ENCODE data around the gene TMEM80.
"Not testable (repeated sequence)": the region's sequence is repeated elsewhere in the genome, so short reads cannot be mapped to it uniquely, and the experiment has no call there.

Gene TMEM80

DNA sequence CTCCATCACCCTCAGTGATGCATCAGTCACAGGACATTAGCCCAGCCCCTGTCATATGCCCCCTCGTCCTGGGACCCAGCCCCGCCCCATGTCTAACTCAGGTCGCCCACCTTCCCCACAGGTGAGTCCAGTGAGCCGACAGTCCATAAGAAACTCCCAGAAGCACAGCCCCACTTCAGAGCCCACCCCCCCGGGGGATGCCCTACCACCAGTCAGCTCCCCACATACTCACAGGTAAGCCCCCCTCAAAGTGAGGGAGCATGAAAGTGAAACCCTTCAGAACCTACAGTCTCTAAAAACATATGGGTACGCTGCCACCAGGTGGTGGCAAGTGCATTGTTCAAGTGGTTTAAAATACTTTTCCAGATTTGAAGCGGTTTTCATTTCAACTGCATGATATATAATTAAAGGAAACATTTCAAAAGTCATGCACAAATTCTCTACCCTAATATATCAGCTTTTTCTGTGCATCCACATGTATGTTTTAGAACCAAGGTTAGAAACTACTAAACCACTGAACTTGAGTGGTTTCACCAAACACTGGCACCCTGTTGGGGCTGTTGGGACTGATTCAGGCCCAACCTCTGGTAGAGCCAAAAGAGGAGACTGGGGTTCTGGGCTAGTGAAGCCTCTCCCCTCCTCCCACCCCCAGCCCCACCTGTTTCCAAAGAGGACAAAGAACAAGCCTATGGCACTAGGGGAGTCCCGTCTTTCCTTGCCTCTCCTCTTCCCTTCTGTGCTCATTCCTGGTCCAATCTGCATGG is 27.7 kb downstream of the TMEM80 start:
- DNase-seq = peak; percentile 61

GRCh38 chr11:724049-724777 is 28.6 kb downstream of the TMEM80 start:
- DNase-seq = no peak

DNA sequence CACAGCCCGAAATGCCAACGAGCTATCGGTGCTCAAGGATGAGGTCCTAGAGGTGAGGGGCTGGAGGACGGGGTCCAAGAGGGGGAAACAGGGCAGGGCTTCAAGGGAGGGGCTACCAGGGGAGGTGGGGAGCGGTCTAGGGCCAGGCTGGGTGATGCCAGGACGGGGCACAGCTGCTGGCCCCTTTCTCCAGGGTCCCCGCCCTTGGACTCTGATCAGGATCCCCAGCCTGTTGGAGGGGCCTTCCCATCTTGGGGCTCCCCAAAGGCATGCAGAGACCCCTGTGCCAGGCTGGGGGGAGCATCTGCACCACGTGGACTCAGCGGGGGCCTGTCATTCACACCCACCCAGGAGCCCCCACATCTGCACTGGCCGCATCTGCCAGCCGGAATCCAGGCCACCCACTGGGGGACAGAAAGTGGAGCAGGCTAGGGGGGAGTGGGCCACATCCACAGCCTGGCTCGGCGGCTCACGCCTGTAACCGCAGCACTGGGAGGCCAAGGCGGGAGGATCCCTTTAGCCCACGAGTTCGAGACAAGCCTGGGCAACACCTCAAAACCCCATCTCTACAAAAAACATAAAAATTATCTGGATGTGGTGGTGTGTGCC is 29.3 kb downstream of the TMEM80 start:
- DNase-seq = no peak

DNA sequence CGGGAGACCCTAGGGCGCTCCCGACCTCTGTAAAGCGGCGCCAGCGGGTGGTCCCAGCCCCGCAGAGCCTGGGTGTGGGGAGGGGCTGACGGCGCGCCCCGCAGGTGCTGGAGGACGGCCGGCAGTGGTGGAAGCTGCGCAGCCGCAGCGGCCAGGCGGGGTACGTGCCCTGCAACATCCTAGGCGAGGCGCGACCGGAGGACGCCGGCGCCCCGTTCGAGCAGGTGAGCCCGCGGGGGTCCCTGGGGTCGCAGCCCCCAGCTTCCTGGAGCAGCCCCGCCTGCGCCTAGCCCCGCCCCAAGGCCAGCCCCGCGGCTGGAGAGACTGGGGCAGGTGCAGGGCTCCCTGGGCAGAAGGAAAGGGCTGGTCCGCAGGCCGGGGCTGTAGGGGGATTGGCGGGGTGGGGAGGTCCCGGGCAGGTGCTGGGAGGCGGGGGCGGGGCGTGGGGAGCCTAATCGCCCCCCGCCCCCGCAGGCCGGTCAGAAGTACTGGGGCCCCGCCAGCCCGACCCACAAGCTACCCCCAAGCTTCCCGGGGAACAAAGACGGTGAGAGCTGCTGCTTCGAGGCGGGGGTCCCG is 30.1 kb downstream of the TMEM80 start:
- DNase-seq = no peak

DNA sequence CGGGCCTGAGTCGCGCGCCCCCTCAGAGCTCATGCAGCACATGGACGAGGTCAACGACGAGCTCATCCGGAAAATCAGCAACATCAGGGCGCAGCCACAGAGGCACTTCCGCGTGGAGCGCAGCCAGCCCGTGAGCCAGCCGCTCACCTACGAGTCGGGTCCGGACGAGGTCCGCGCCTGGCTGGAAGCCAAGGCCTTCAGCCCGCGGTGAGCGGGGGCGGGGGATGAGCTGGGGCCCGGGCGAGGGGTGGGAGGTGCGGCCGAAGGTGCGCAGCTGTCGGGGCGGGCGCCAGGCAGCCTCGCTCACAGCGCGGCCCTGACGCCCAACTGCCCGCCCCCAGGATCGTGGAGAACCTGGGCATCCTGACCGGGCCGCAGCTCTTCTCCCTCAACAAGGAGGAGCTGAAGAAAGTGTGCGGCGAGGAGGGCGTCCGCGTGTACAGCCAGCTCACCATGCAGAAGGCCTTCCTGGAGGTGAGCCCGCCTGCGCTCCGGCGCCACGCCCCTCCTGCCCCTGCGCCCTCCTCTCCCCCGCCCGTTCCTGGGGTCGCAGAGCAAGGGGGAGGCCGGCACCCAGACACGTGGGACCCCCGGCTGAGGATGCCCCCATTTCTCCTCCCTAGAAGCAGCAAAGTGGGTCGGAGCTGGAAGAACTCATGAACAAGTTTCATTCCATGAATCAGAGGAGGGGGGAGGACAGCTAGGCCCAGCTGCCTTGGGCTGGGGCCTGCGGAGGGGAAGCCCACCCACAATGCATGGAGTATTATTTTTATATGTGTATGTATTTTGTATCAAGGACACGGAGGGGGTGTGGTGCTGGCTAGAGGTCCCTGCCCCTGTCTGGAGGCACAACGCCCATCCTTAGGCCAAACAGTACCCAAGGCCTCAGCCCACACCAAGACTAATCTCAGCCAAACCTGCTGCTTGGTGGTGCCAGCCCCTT is 30.9 kb downstream of the TMEM80 start:
- DNase-seq = no peak

DNA sequence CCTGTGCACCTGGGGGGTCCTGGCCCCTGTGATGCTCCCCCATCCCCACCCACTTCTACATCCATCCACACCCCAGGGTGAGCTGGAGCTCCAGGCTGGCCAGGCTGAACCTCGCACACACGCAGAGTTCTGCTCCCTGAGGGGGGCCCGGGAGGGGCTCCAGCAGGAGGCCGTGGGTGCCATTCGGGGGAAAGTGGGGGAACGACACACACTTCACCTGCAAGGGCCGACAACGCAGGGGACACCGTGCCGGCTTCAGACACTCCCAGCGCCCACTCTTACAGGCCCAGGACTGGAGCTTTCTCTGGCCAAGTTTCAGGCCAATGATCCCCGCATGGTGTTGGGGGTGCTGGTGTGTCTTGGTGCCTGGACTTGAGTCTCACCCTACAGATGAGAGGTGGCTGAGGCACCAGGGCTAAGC is 31.7 kb downstream of the TMEM80 start:
- DNase-seq = no peak

DNA sequence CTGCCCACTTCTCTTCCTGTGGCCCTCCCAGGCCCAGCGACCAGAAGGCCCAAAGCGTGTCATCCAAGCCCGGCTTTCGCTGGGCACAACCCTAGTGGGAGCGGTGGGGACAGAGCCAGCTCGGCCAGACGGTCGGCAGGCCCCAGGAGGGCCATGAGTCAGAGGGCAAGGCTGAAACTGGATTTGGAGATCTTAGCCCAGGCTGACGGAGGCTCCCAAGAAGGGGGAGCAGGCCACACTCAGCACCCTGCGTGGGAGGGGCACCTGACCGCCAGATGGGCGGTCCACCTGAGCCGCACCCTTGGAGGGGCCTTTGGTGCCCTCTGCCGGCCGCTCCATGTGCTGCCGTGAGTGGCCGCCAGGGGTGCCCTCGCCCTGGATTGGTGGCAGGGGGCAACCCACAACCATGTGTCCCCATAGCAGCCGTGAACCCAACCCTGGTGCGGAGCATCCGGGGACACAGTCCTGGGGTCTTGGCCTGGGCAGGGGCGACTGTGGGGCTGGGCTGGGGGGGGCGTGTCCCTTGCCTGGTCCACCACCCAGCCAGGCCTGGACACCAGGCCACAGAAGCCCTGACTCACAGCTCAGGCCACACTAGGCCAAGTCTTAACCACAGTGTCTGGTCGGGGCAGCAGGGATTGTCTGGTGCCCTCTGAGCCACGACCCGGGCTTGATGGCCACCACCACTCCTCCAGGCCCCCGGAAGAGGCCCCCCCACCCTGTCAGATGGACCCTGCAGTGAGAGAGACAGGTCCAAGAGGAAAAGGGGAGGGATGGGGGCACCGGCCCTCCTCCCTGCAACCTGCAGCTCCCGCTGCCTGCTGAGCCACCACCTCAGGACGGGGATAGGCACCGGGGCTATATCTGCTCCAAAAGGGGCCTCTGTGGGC is 32.5 kb downstream of the TMEM80 start:
- DNase-seq = peak; percentile 68

DNA sequence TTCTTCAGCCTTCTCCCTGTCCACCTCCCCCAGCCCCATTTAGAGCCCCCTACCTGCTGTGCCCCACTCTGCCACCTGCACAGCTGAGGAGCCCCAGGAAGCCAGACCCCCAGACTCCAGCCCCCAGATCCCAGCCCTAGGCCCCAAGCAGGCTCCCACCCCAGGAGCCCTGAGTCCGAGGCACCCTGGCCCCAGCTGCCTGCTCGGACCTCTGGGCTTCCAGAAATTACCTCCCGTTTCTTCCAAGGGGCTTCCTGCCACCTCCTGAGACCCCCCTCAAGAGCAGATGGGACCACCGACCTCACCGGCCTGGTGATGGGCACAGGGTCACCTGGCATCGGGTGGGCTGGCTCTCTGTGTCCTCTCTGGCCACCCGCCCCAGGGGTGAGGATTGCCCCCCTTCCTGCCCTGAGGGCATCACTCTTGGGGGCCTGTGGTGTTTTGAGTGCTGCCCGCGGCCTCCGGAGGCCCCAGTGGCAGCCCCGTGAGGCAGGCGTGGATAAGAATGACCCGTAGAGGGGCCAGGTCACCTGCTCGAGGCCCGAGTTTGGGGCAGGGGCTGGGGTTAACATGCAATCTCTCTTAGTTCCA is 33.4 kb downstream of the TMEM80 start:
- no peak for DNase-seq

DNA sequence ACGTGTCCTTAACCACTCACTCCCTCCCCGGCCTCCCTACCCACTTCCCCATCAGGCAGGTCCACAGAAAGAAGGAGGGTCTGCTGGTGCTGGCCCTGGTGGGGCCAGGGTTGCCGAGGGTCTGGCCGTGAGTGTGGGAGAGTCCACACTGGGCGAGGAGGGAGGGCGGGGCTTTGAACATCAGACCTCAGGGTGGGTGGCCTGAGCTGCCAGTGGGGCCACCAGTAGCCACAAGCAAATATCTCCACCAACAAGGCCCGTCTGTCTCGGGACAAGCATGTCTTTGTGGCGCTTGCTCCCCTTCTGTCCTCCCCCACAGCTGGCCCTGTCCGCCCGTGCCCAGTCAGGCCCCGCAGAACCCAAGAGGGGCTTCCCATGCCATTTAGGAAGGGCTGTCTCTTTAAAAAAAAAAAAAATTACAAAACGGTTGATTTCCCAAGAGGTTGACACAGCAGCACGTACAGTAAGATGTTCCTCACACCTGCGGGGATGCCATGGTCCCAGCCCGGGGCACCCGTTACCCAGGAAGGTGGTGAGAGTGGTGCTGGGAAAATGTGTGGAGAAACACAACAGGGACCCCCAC is 34.0 kb downstream of the TMEM80 start:
- no peak for DNase-seq

DNA sequence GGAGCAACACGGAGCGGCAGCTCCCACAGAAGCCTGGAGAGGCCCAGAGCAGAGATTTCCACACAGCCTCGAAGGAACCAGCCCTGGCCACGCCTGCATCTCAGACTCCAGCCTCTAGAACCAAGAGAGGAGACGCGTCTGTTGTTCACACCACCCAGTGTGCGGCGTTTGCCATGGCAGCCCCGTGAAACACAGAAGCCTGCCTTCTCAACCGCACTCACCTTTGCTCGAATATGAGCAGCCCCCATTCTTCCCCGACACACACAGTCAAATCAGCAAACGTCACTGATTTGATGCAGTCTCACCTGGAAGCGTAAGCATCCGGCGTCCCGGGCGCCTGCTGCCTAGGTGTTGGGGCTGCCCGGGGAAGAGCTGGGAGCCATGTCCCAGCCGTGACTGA is 37.5 kb downstream of the TMEM80 start:
- no peak for DNase-seq

GRCh38 chr11:734541-734940 is 38.9 kb downstream of the TMEM80 start:
- DNase-seq = not testable (repeated sequence)

- DNase-seq = no peak
Measured at GRCh38 chr11:737366-737765, 41.8 kb downstream of the TMEM80 start.

DNA sequence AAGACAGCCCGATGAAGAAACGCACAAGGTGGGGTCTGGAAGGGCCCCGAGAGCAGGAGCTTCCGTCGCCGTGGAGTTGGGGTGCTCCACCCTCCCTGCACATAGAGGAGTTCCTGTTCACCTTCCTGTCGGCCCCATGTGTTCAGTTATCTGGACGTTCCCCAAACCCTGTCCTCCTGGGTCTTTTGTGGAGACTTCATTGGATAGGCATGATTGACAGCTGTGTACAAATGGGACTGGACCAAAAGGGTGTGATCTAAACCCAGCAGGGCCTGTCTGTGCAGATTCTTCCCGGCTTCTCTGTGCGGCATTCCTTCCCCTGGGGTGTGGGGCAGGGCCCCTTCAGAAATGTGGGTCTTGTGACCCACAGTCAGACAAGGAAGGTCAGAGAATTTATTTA is 42.3 kb downstream of the TMEM80 start:
- DNase-seq = not testable (repeated sequence)

GRCh38 chr11:742156-742546 is 46.5 kb downstream of the TMEM80 start:
- no peak for DNase-seq

GRCh38 chr11:742571-743201 is 47.1 kb downstream of the TMEM80 start:
- DNase-seq = no peak

DNA sequence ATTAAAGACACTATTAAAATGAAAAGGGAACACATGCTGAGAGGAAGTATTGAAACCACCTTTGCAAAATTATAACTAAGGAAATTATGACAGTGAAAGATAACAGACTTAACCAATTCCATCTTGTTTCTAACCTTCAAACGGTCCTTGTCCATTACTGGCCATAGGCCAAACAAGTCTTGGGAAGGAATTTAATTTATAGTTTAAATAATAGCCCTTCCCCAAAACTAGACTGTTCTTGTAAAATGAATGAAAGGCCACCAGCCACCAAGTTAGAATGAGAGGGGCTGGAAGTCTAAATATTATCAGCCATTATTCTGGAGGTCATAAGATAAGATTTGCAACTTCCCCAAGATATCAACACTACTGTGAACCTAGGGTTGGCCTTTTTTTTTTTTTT is 49.8 kb downstream of the TMEM80 start:
- no peak for DNase-seq

GRCh38 chr11:746289-747157 is 50.9 kb downstream of the TMEM80 start:
- DNase-seq = no peak

GRCh38 chr11:747158-748006 is 51.8 kb downstream of the TMEM80 start, which contains the start of gene TALDO1:
Gene TALDO1 (plus strand): TSS chr11:747464. CDS start chr11:747482, 18 bp downstream.
- peak; percentile 80 for DNase-seq

All from fibroblast of upper back skin (primary cell).